CD4-positive, alpha-beta T cell (primary cell): Measurements from ENCODE around the gene C10orf95. TPM values are rescaled to one million over a fixed set of nuclear protein-coding genes. Genes with fewer than 3 reads are reported as not detected.

Source experiments
- ATAC-seq: fragments of 200-7000 bp; cut with Tn5 transposase; one replicate; pipeline ENCODE4 v1.10.0; 2022; ENCODE audit warnings: mild to moderate bottlenecking; ENCODE audit not compliant: poor library complexity
- CTCF ChIA-PET: fragments of 350-600 bp; sonication (Branson Sonifier 250); formaldehyde crosslinking; loops from one replicate; lab custom pipeline; 2021; ENCODE audit warnings: antibody characterized with exemption, inconsistent platforms; lab: Charles Lee
- POLR2A ChIA-PET: fragments of 350-600 bp; sonication (Branson Sonifier 250); formaldehyde crosslinking; loops from one replicate; lab custom pipeline; 2021; ENCODE audit warnings: antibody characterized with exemption, inconsistent platforms; lab: Charles Lee
- DNase-seq, 14 experiments: peaks; one replicate each; pipeline ENCODE4 v3.0.0-alpha.2; 2013 to 2020; ENCODE audit warnings: mixed read lengths in 2 of 14
- H3K27ac ChIP-seq, 2 donors: one replicate each; pipeline versions ENCODE4 v1.5.1 to v1.7.0; 2013; ENCODE audit warnings: low read length in 2 of 2, low read depth in 1 of 2, mild to moderate bottlenecking in 1 of 2
- H3K27me3 ChIP-seq, 2 experiments: 1 replicate in 1 of 2; 2 replicates in 1 of 2; pipeline versions ENCODE4 v1.6.1 to v1.7.0; 2013; ENCODE audit warnings: low read length in 2 of 2, control low read depth in 1 of 2, mild to moderate bottlenecking in 1 of 2, moderate library complexity in 1 of 2; ENCODE audit not compliant: insufficient read depth in 2 of 2, control insufficient read depth in 1 of 2
- H3K36me3 ChIP-seq: one replicate; pipeline ENCODE4 v1.6.1; 2013; ENCODE audit warnings: low read length, control low read depth; ENCODE audit not compliant: insufficient read depth
- H3K4me1 ChIP-seq: one replicate; pipeline ENCODE4 v1.6.1; 2013; ENCODE audit warnings: low read length, control low read depth; ENCODE audit not compliant: insufficient read depth
- H3K4me3 ChIP-seq: one replicate; pipeline ENCODE4 v1.5.1; 2013; ENCODE audit warnings: mild to moderate bottlenecking, low read length, moderate library complexity
- H3K9me3 ChIP-seq, 2 experiments: 1 replicate in 1 of 2; 2 replicates in 1 of 2; pipeline versions ENCODE4 v1.6.1 to v1.7.0; 2013; ENCODE audit warnings: low read length in 2 of 2, mild to moderate bottlenecking in 2 of 2, control low read depth in 1 of 2, moderate library complexity in 1 of 2; ENCODE audit not compliant: control insufficient read depth in 1 of 2, insufficient read depth in 1 of 2
- H3K27ac Mint-ChIP-seq: one replicate; pipeline ENCODE4 v1.8.0; 2020; ENCODE audit warnings: mixed read lengths
- H3K27me3 Mint-ChIP-seq: one replicate; pipeline ENCODE4 v1.8.0; 2021; ENCODE audit warnings: mixed read lengths
- H3K36me3 Mint-ChIP-seq: one replicate; pipeline ENCODE4 v1.8.0; 2021; ENCODE audit warnings: low read depth, mixed read lengths
- H3K4me1 Mint-ChIP-seq: one replicate; pipeline ENCODE4 v1.8.0; 2021; ENCODE audit warnings: low read depth, mixed read lengths
- H3K4me3 Mint-ChIP-seq: one replicate; pipeline ENCODE4 v1.8.0; 2020; ENCODE audit warnings: mild to moderate bottlenecking, mixed read lengths
- H3K9me3 Mint-ChIP-seq: one replicate; pipeline ENCODE4 v1.8.0; 2020; ENCODE audit warnings: mixed read lengths
- CTCF ChIP-seq: fragments of 200-600 bp; IDR thresholded peaks from one replicate; pipeline ENCODE4 v1.8.0; 2022; ENCODE audit warnings: antibody characterized with exemption, mild to moderate bottlenecking
- intact Hi-C, 2 experiments: fragments of 100-400 bp; cut with DNase I in 1 of 2; cut with micrococcal nuclease in 1 of 2; formaldehyde crosslinking; loops; one replicate each; pipeline versions ENCODE4 v1.15.1 to v1.9.0; 2023 to 2025; cut with DNase I, micrococcal nuclease
- microRNA-seq: library from miRNA; unstranded; fragments of <30 nt; microRNA quantifications from one replicate; pipeline ENCODE4 v1.2.0, GENCODE V29; 2021; ENCODE audit warnings: borderline microRNAs expressed, borderline replicate concordance
- total RNA-seq, 174 experiments: library from RNA in 2 of 174; stranded (reverse) in 2 of 174; gene quantifications; one replicate each; pipeline ENCODE4 v1.2.3 and lab custom pipeline; 2021 to 2026

The C10orf95 gene
- total RNA-seq, 2 experiments from 2014 or later, result 0.16 to 0.28 TPM

- H3K4me1 ChIP-seq, result peaks cover 48% of the 10 kb centered on the region
- Mint-ChIP-seq H3K4me3 (peak overlapping the region; percentile 34), H3K27ac (peak overlapping the region; percentile 27), H3K9me3 (no peaks in the 10 kb centered on the region), H3K27me3 (peaks cover 4% of the 10 kb centered on the region), H3K4me1 (peaks cover 37% of the 10 kb centered on the region), H3K36me3 (peaks cover 70% of the 10 kb centered on the region)
- ChIA-PET POLR2A (no interaction called here), CTCF (interaction anchor here (2.4 kb wide), 1 partner anchor 9 kb away, joined by 13 read pairs; no protein-coding TSS in a partner anchor)
- H3K36me3 ChIP-seq, result peaks cover 55% of the 10 kb centered on the region
- H3K27me3 ChIP-seq, result no peaks in the 10 kb centered on the region
- intact Hi-C loops, result no loop called here
- DNase-seq, result peak in 1 of 14 experiments; percentile 52
- no peak for TF ChIP-seq CTCF
- no peak overlapping the region for H3K27ac ChIP-seq
- H3K4me3 ChIP-seq, result no peak overlapping the region
- no peaks in the 10 kb centered on the region for H3K9me3 ChIP-seq
- ATAC-seq, result no peak
These were observed 50.0 kb downstream of the C10orf95 start for GRCh38 chr10:102401342-102401654.

- ATAC-seq, result no peak
- Mint-ChIP-seq H3K36me3 (peaks cover 70% of the 10 kb centered on the region), H3K27me3 (peaks cover 3% of the 10 kb centered on the region), H3K4me1 (peaks cover 38% of the 10 kb centered on the region), H3K9me3 (no peaks in the 10 kb centered on the region), H3K4me3 (no peak overlapping the region), H3K27ac (peak overlapping the region; percentile 100)
- intact Hi-C loops, result no loop called here
- no peaks in the 10 kb centered on the region for H3K27me3 ChIP-seq
- H3K4me1 ChIP-seq, result peaks cover 53% of the 10 kb centered on the region
- H3K27ac ChIP-seq, result no peak overlapping the region
- CTCF ChIA-PET, result interaction anchor here (2.3 to 2.4 kb wide), 3 partner anchors 9 to 50 kb away, joined by 7 to 13 read pairs (median 8); no protein-coding TSS in a partner anchor
- H3K36me3 ChIP-seq, result peaks cover 57% of the 10 kb centered on the region
- no peak for TF ChIP-seq CTCF
- no peaks in the 10 kb centered on the region for H3K9me3 ChIP-seq
- no peak overlapping the region for H3K4me3 ChIP-seq
- peak in 1 of 14 experiments; percentile 49 for DNase-seq
- POLR2A ChIA-PET, result interaction anchor here (0.6 to 4.1 kb wide), 6 partner anchors 9 to 170 kb away, joined by 4 to 34 read pairs (median 14); partner anchors contain the start of genes C10orf95 and FBXL15
These were observed 50.6 kb downstream of the C10orf95 start for GRCh38 chr10:102400598-102401341.

- peak overlapping the region; percentile 100 for H3K27ac Mint-ChIP-seq
- Histone ChIP-seq H3K27ac (peak overlapping the region; percentile 48 to 88), H3K4me3 (no peak overlapping the region), H3K9me3 (no peaks in the 10 kb centered on the region), H3K27me3 (no peaks in the 10 kb centered on the region), H3K4me1 (peaks cover 57% of the 10 kb centered on the region), H3K36me3 (peaks cover 57% of the 10 kb centered on the region)
- no peaks in the 10 kb centered on the region for H3K9me3 Mint-ChIP-seq
- no peak for TF ChIP-seq CTCF
- ChIA-PET CTCF (interaction anchor here (0.6 to 2.4 kb wide), 12 partner anchors 8 to 179 kb away, joined by 3 to 14 read pairs (median 6); partner anchors contain the start of genes ACTR1A, CUEDC2 and SUFU), POLR2A (interaction anchor here (0.6 to 4.1 kb wide), 7 partner anchors 10 to 169 kb away, joined by 3 to 34 read pairs (median 14); partner anchors contain the start of genes C10orf95 and FBXL15)
- H3K36me3 Mint-ChIP-seq, result peaks cover 69% of the 10 kb centered on the region
- H3K4me1 Mint-ChIP-seq, result peaks cover 39% of the 10 kb centered on the region
- peak in 2 of 14 experiments; percentile 8 to 56 for DNase-seq
- intact Hi-C loops, result no loop called here
- ATAC-seq, result no peak
- H3K4me3 Mint-ChIP-seq, result peak overlapping the region; percentile 82
- no peaks in the 10 kb centered on the region for H3K27me3 Mint-ChIP-seq
These were observed 51.3 kb downstream of the C10orf95 start for GRCh38 chr10:102400076-102400475.

Small RNAs within 50 kb of the gene (microRNA-seq; reads per million reads assigned to microRNA genes)
- gene MIR146B, result 21,471 reads per million, percentile 97 among the genes with 10 or more reads in this experiment

Other genes starting within 250 kb of the C10orf95 start
- gene ELOVL3, start 225.2 kb downstream of the C10orf95 start, total RNA-seq, result not detected
- gene PITX3, start 210.0 kb downstream of the C10orf95 start, total RNA-seq, result not detected
- gene GBF1, start 206.0 kb downstream of the C10orf95 start, total RNA-seq, result 10 to 100 TPM; 28.8 to 30.9 TPM
- gene NFKB2, start 55.8 kb downstream of the C10orf95 start, total RNA-seq, result 100 to 1,000 TPM; 240 to 256 TPM
- 10 to 100 TPM; 16.7 to 17.8 TPM for gene PSD, start 32.8 kb downstream of the C10orf95 start, total RNA-seq
- gene FBXL15, start 30.7 kb downstream of the C10orf95 start, total RNA-seq, result 10 to 100 TPM; 10.2 to 10.4 TPM
- gene CUEDC2, start 19.0 kb downstream of the C10orf95 start, total RNA-seq, result 10 to 100 TPM; 25.5 to 25.6 TPM
- gene ACTR1A, start 51.2 kb upstream of the C10orf95 start, total RNA-seq, result 10 to 100 TPM; 43.3 to 46.3 TPM
- gene SUFU, start 52.4 kb upstream of the C10orf95 start, total RNA-seq, result 1 to 10 TPM; 6.7 to 7.3 TPM
- 10 to 100 TPM; 80.9 to 81.6 TPM for gene TRIM8, start 192.9 kb upstream of the C10orf95 start, total RNA-seq